ENCODE measurements around the gene SNN. TPM values are rescaled to one million over a fixed set of nuclear protein-coding genes. Genes with fewer than 3 reads are reported as not detected.

The SNN gene
- total RNA-seq, 1 experiment from 2014 or later, result 13.0 TPM

GRCh38 chr16:11705311-11706025 is 37.2 kb downstream of the SNN start:
- no peaks in the 10 kb centered on the region for H3K36me3 ChIP-seq (ENCODE audit: insufficient read depth, low read length, poor library complexity, severe bottlenecking)
- H3K27ac ChIP-seq (ENCODE audit: low read depth, low read length, poor library complexity, severe bottlenecking), result no peak overlapping the region
- no peak for DNase-seq (ENCODE audit: low spot score)
- BruUV-seq (replicated peaks), result no TSS peak
- no peak for TF ChIP-seq EZH2 (IDR thresholded peaks at IDR 0.05; ENCODE audit: borderline replicate concordance, low read depth, low read length, poor library complexity, severe bottlenecking)
- no peak for TF ChIP-seq CTCF (conservative IDR thresholded peaks at IDR 0.05; ENCODE audit: low read depth, low read length)
- no peaks in the 10 kb centered on the region for H3K4me1 ChIP-seq (ENCODE audit: insufficient read depth, low read length, poor library complexity, severe bottlenecking)
- POLR2A ChIA-PET (ENCODE audit: low non-redundant PET), result no interaction called here
- no peaks in the 10 kb centered on the region for H3K27me3 ChIP-seq (replicated peaks; ENCODE audit: insufficient read depth, low read depth, low read length, poor library complexity)
- CTCF ChIA-PET, result interaction anchor here (0.6 kb wide), 1 partner anchor 334 kb away, joined by 6 read pairs; no protein-coding TSS in a partner anchor
- intact Hi-C loops (cut with micrococcal nuclease; ENCODE audit: unreplicated experiment), result no loop called here
- no peaks in the 10 kb centered on the region for H3K9me3 ChIP-seq (ENCODE audit: low read depth, low read length, poor library complexity, severe bottlenecking)
- no peak overlapping the region for H3K4me3 ChIP-seq (ENCODE audit: low read depth, low read length, poor library complexity, severe bottlenecking)

GRCh38 chr16:11706180-11706742 is 38.0 kb downstream of the SNN start:
- TF ChIP-seq CTCF (conservative IDR thresholded peaks at IDR 0.05; ENCODE audit: low read depth, low read length) (no peak), EZH2 (IDR thresholded peaks at IDR 0.05; ENCODE audit: borderline replicate concordance, low read depth, low read length, poor library complexity, severe bottlenecking) (no peak)
- Histone ChIP-seq H3K36me3 (ENCODE audit: insufficient read depth, low read length, poor library complexity, severe bottlenecking) (no peaks in the 10 kb centered on the region), H3K4me3 (ENCODE audit: low read depth, low read length, poor library complexity, severe bottlenecking) (no peak overlapping the region), H3K4me1 (ENCODE audit: insufficient read depth, low read length, poor library complexity, severe bottlenecking) (no peaks in the 10 kb centered on the region), H3K9me3 (ENCODE audit: low read depth, low read length, poor library complexity, severe bottlenecking) (no peaks in the 10 kb centered on the region), H3K27ac (ENCODE audit: low read depth, low read length, poor library complexity, severe bottlenecking) (no peak overlapping the region), H3K27me3 (replicated peaks; ENCODE audit: insufficient read depth, low read depth, low read length, poor library complexity) (no peaks in the 10 kb centered on the region)
- POLR2A ChIA-PET (ENCODE audit: low non-redundant PET), result no interaction called here
- no peak for DNase-seq (ENCODE audit: low spot score)
- intact Hi-C loops (cut with micrococcal nuclease; ENCODE audit: unreplicated experiment), result no loop called here
- no TSS peak for BruUV-seq (replicated peaks)
- CTCF ChIA-PET, result no interaction called here

- H3K9me3 ChIP-seq (ENCODE audit: low read depth, low read length, poor library complexity, severe bottlenecking), result no peaks in the 10 kb centered on the region
- no peak for DNase-seq (ENCODE audit: low spot score)
- BruUV-seq (replicated peaks), result no TSS peak
- ChIA-PET POLR2A (ENCODE audit: low non-redundant PET) (no interaction called here), CTCF (no interaction called here)
- no peaks in the 10 kb centered on the region for H3K4me1 ChIP-seq (ENCODE audit: insufficient read depth, low read length, poor library complexity, severe bottlenecking)
- H3K27me3 ChIP-seq (replicated peaks; ENCODE audit: insufficient read depth, low read depth, low read length, poor library complexity), result no peaks in the 10 kb centered on the region
- no peak for TF ChIP-seq EZH2 (IDR thresholded peaks at IDR 0.05; ENCODE audit: borderline replicate concordance, low read depth, low read length, poor library complexity, severe bottlenecking)
- TF ChIP-seq CTCF (conservative IDR thresholded peaks at IDR 0.05; ENCODE audit: low read depth, low read length), result no peak
- H3K27ac ChIP-seq (ENCODE audit: low read depth, low read length, poor library complexity, severe bottlenecking), result no peak overlapping the region
- intact Hi-C loops (cut with micrococcal nuclease; ENCODE audit: unreplicated experiment), result no loop called here
- H3K36me3 ChIP-seq (ENCODE audit: insufficient read depth, low read length, poor library complexity, severe bottlenecking), result no peaks in the 10 kb centered on the region
- H3K4me3 ChIP-seq (ENCODE audit: low read depth, low read length, poor library complexity, severe bottlenecking), result no peak overlapping the region
These were observed 39.5 kb downstream of the SNN start for GRCh38 chr16:11707679-11708197.

Data from A673 (cell line).